ENCODE measurements around the gene RASAL2.

DNA sequence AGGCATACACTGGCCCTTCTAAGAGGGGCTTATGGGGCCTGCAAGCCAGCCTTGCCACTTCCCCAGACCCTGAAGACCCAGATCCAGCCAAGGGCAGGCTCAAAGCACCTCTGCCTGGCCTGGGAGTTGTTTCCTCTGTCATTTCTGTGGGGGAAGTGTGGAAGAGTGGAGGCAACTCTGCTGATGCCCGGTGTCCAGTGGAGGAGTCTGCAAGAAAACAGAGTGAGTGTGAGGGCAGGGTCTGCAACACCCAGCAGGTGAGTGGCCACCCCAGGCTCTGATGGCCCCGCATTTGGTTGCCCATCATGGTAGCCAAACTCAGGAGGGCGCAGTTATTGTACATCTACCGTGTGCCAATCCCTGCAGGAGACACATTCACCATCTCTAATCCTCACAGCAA lies 394.5 kb downstream of the RASAL2 start:
- TF ChIP-seq, protein P1, sequence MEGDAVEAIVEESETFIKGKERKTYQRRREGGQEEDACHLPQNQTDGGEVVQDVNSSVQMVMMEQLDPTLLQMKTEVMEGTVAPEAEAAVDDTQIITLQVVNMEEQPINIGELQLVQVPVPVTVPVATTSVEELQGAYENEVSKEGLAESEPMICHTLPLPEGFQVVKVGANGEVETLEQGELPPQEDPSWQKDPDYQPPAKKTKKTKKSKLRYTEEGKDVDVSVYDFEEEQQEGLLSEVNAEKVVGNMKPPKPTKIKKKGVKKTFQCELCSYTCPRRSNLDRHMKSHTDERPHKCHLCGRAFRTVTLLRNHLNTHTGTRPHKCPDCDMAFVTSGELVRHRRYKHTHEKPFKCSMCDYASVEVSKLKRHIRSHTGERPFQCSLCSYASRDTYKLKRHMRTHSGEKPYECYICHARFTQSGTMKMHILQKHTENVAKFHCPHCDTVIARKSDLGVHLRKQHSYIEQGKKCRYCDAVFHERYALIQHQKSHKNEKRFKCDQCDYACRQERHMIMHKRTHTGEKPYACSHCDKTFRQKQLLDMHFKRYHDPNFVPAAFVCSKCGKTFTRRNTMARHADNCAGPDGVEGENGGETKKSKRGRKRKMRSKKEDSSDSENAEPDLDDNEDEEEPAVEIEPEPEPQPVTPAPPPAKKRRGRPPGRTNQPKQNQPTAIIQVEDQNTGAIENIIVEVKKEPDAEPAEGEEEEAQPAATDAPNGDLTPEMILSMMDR (IDR thresholded peaks at IDR 0.05): no peak
- TF ChIP-seq EZH2phosphoT487 (IDR thresholded peaks at IDR 0.05) (no peak), EZH2 (IDR thresholded peaks at IDR 0.05) (no peak)

Measured in neural progenitor cell (in vitro differentiated cells).